Omental fat pad (tissue), 4 donors: ENCODE data around the gene SIGLEC12. TPM values are rescaled to one million over a fixed set of nuclear protein-coding genes. Genes with fewer than 3 reads are reported as not detected.

ENCODE experiments used
- ATAC-seq: fragments of 150-250 bp; one replicate; pipeline ENCODE4 v1.9.1; 2016; ENCODE audit warnings: mild to moderate bottlenecking, moderate library complexity; ENCODE audit not compliant: low FRiP score
- DNase-seq: peaks from one replicate; pipeline ENCODE4 v3.0.0-alpha.2; 2019; ENCODE audit warnings: low spot score
- CTCF ChIP-seq, 3 donors: fragments of 450-650 bp; IDR thresholded peaks; one replicate each; pipeline ENCODE4 v1.5.1; 2016 to 2017; ENCODE audit warnings: antibody characterized with exemption in 3 of 3, mild to moderate bottlenecking in 3 of 3, moderate library complexity in 2 of 3
- total RNA-seq, 4 donors: library from RNA; depleted of rRNA; stranded (reverse); fragments of >200 nt; gene quantifications; one replicate each; pipeline ENCODE4 v1.1.0, GENCODE V29; 2016

The SIGLEC12 gene
- total RNA-seq, 4 donors from 2014 or later, result 1.1 TPM; not detected in 2

GRCh38 chr19:51521781-51522180 lies 20.2 kb upstream of the SIGLEC12 start:
- no peak for TF ChIP-seq CTCF (IDR thresholded peaks at IDR 0.05)
- ATAC-seq, result no peak

GRCh38 chr19:51521357-51521756 lies 19.8 kb upstream of the SIGLEC12 start:
- no peak for TF ChIP-seq CTCF (IDR thresholded peaks at IDR 0.05)
- DNase-seq (no peak), ATAC-seq (no peak)

More at GRCh38 chr19:51521781-51522180, 20.2 kb upstream of the SIGLEC12 start:
- DNase-seq, result no peak

GRCh38 chr19:51520728-51521127 lies 19.1 kb upstream of the SIGLEC12 start:
- no peak for TF ChIP-seq CTCF (IDR thresholded peaks at IDR 0.05)
- ATAC-seq (no peak), DNase-seq (no peak)

- DNase-seq (no peak), ATAC-seq (no peak)
- TF ChIP-seq CTCF (IDR thresholded peaks at IDR 0.05), result peak in 1 of 3 donors; percentile 51
Measured at GRCh38 chr19:51514866-51515481, 13.4 kb upstream of the SIGLEC12 start.

- ATAC-seq (no peak), DNase-seq (no peak)
- TF ChIP-seq CTCF (IDR thresholded peaks at IDR 0.05), result no peak
Measured at GRCh38 chr19:51513968-51514367, 12.4 kb upstream of the SIGLEC12 start.

GRCh38 chr19:51511353-51511752 lies 9.8 kb upstream of the SIGLEC12 start:
- DNase-seq, result no peak
- no peak for TF ChIP-seq CTCF (IDR thresholded peaks at IDR 0.05)
- ATAC-seq, result no peak
